ENCODE data around the gene TBL1X.

DNA sequence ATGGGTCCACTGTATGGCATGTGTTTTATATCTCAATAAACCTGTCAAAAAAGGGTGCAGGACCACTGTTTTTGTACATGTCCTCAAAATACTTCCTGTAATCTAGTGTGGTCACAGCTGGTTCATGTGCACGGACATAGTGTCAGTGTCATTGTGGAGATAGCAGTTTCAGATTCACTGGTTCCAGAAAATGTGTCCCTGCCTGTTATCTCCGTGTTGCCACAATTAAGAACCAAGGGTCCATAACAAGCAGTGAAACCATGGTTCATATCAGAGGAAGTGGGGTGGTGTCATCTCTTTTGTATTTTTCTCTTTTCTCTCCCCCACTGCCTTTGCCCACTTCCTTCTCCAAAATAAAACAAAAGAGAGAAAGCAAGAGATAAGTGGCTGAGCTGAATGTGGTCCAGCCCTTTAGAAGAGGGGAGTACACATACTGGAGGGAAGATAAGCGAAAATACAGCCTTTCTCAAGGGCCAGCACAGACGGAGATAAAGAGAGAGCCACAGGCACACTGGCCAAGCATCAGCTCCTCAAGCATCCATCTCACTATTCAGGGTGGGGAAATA, 51.2 kb downstream of the TBL1X start:
- no peak for TF ChIP-seq EP300 (IDR thresholded peaks at IDR 0.05)
- TF ChIP-seq, protein P1, sequence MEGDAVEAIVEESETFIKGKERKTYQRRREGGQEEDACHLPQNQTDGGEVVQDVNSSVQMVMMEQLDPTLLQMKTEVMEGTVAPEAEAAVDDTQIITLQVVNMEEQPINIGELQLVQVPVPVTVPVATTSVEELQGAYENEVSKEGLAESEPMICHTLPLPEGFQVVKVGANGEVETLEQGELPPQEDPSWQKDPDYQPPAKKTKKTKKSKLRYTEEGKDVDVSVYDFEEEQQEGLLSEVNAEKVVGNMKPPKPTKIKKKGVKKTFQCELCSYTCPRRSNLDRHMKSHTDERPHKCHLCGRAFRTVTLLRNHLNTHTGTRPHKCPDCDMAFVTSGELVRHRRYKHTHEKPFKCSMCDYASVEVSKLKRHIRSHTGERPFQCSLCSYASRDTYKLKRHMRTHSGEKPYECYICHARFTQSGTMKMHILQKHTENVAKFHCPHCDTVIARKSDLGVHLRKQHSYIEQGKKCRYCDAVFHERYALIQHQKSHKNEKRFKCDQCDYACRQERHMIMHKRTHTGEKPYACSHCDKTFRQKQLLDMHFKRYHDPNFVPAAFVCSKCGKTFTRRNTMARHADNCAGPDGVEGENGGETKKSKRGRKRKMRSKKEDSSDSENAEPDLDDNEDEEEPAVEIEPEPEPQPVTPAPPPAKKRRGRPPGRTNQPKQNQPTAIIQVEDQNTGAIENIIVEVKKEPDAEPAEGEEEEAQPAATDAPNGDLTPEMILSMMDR (IDR thresholded peaks at IDR 0.05): no peak

Measured in esophagus muscularis mucosa (tissue), 3 donors.